ENCODE measurements around the gene TTN. TPM values are rescaled to one million over a fixed set of nuclear protein-coding genes. Genes with fewer than 3 reads are reported as not detected.

The TTN gene
- total RNA-seq, 4 donors from 2014 or later, result 0.19 to 3.1 (median 1.7) TPM

GRCh38 chr2:178833382-178833781 is 26.2 kb upstream of the TTN start:
- H3K4me3 ChIP-seq, result no peak overlapping the region
- WGBS, 2 donors, result 67 to 75% methylated on average over 5 of the region's 5 CpGs
- H3K9me3 ChIP-seq, result no peaks in the 10 kb centered on the region
- H3K27me3 ChIP-seq, result no peaks in the 10 kb centered on the region
- TF ChIP-seq POLR2A (IDR thresholded peaks at IDR 0.05), result no peak
- no peak for TF ChIP-seq CTCF (IDR thresholded peaks at IDR 0.05)
- no peaks in the 10 kb centered on the region for H3K36me3 ChIP-seq
- H3K4me1 ChIP-seq, result no peaks in the 10 kb centered on the region
- no peak overlapping the region for H3K27ac ChIP-seq
- intact Hi-C loops (cut with DNase I), result no loop called here
- no peak for DNase-seq

GRCh38 chr2:178830451-178830850 is 23.2 kb upstream of the TTN start:
- no peaks in the 10 kb centered on the region for H3K36me3 ChIP-seq
- TF ChIP-seq POLR2A (IDR thresholded peaks at IDR 0.05) (no peak), CTCF (IDR thresholded peaks at IDR 0.05) (no peak)
- no peak for DNase-seq
- H3K27me3 ChIP-seq, result no peaks in the 10 kb centered on the region
- no peaks in the 10 kb centered on the region for H3K4me1 ChIP-seq
- H3K27ac ChIP-seq, result no peak overlapping the region
- intact Hi-C loops (cut with DNase I), result no loop called here
- H3K4me3 ChIP-seq, result no peak overlapping the region
- 60 to 69% methylated on average over 1 to 2 of the region's 2 CpGs for WGBS, 2 donors
- no peaks in the 10 kb centered on the region for H3K9me3 ChIP-seq

- Histone ChIP-seq H3K4me3 (no peak overlapping the region), H3K27ac (no peak overlapping the region), H3K4me1 (no peaks in the 10 kb centered on the region), H3K9me3 (no peaks in the 10 kb centered on the region), H3K27me3 (no peaks in the 10 kb centered on the region), H3K36me3 (no peaks in the 10 kb centered on the region)
- no peak for TF ChIP-seq CTCF (IDR thresholded peaks at IDR 0.05)
- no peak for TF ChIP-seq POLR2A (IDR thresholded peaks at IDR 0.05)
- no peak for DNase-seq
- 45 to 61% methylated on average over 3 of the region's 3 CpGs for WGBS, 2 donors
- intact Hi-C loops (cut with DNase I), result no loop called here
These were observed 22.8 kb upstream of the TTN start for GRCh38 chr2:178829981-178830380.

GRCh38 chr2:178829299-178829960 is 22.2 kb upstream of the TTN start:
- no peak overlapping the region for H3K27ac ChIP-seq
- no peak for DNase-seq

GRCh38 chr2:178828486-178828881 is 21.3 kb upstream of the TTN start:
- H3K36me3 ChIP-seq, result no peaks in the 10 kb centered on the region
- H3K4me3 ChIP-seq, result no peak overlapping the region
- no peak overlapping the region for H3K27ac ChIP-seq
- DNase-seq, result no peak
- TF ChIP-seq CTCF (IDR thresholded peaks at IDR 0.05) (no peak), POLR2A (IDR thresholded peaks at IDR 0.05) (no peak)
- WGBS, 2 donors, result 63 to 79% methylated on average over 4 of the region's 4 CpGs
- H3K27me3 ChIP-seq, result no peaks in the 10 kb centered on the region
- H3K4me1 ChIP-seq, result no peaks in the 10 kb centered on the region
- intact Hi-C loops (cut with DNase I), result no loop called here
- H3K9me3 ChIP-seq, result no peaks in the 10 kb centered on the region

More at GRCh38 chr2:178829299-178829960, 22.2 kb upstream of the TTN start:
- intact Hi-C loops (cut with DNase I), result no loop called here
- H3K27me3 ChIP-seq, result no peaks in the 10 kb centered on the region
- H3K9me3 ChIP-seq, result no peaks in the 10 kb centered on the region
- H3K4me3 ChIP-seq, result no peak overlapping the region
- TF ChIP-seq CTCF (IDR thresholded peaks at IDR 0.05), result no peak
- no peak for TF ChIP-seq POLR2A (IDR thresholded peaks at IDR 0.05)
- WGBS, 2 donors, result 61 to 71% methylated on average over 3 of the region's 3 CpGs
- no peaks in the 10 kb centered on the region for H3K36me3 ChIP-seq
- no peaks in the 10 kb centered on the region for H3K4me1 ChIP-seq

Data from esophagus squamous epithelium (tissue), 5 donors.